ENCODE results near the gene UGGT1. TPM values are rescaled to one million over a fixed set of nuclear protein-coding genes. Genes with fewer than 3 reads are reported as not detected.

UGGT1 gene
- total RNA-seq, 1 experiment from 2014 or later, result 77.5 TPM

GRCh38 chr2:128139624-128140023, 48.6 kb downstream of the UGGT1 start:
- no peak overlapping the region for H3K4me3 Mint-ChIP-seq (ENCODE audit: unreplicated experiment)
- Histone ChIP-seq H3K4me1 (no peaks in the 10 kb centered on the region), H3K36me3 (ENCODE audit: control insufficient read depth, insufficient read depth, low read length) (peaks cover 2% of the 10 kb centered on the region), H3K9me3 (no peaks in the 10 kb centered on the region), H3K27me3 (replicated peaks; ENCODE audit: control insufficient read depth, insufficient read depth, low read length) (no peaks in the 10 kb centered on the region), H3K4me3 (ENCODE audit: low read depth, low read length) (no peak overlapping the region)
- no peak for DNase-seq
- CTCF ChIA-PET, result no interaction called here
- no peaks in the 10 kb centered on the region for H3K4me1 Mint-ChIP-seq (ENCODE audit: low read depth, unreplicated experiment)
- TF ChIP-seq, protein P1, sequence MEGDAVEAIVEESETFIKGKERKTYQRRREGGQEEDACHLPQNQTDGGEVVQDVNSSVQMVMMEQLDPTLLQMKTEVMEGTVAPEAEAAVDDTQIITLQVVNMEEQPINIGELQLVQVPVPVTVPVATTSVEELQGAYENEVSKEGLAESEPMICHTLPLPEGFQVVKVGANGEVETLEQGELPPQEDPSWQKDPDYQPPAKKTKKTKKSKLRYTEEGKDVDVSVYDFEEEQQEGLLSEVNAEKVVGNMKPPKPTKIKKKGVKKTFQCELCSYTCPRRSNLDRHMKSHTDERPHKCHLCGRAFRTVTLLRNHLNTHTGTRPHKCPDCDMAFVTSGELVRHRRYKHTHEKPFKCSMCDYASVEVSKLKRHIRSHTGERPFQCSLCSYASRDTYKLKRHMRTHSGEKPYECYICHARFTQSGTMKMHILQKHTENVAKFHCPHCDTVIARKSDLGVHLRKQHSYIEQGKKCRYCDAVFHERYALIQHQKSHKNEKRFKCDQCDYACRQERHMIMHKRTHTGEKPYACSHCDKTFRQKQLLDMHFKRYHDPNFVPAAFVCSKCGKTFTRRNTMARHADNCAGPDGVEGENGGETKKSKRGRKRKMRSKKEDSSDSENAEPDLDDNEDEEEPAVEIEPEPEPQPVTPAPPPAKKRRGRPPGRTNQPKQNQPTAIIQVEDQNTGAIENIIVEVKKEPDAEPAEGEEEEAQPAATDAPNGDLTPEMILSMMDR (IDR thresholded peaks at IDR 0.05; ENCODE audit: insufficient read depth in 1 of 2, low read depth in 1 of 2, low read length in 1 of 2, severe bottlenecking in 1 of 2, unreplicated experiment in 1 of 2), result no peak
- H3K36me3 Mint-ChIP-seq (ENCODE audit: insufficient read depth, unreplicated experiment), result peaks cover 41% of the 10 kb centered on the region
- no peaks in the 10 kb centered on the region for H3K9me3 Mint-ChIP-seq (ENCODE audit: unreplicated experiment)
- intact Hi-C loops (cut with micrococcal nuclease; ENCODE audit: unreplicated experiment), result no loop called here
- H3K27ac Mint-ChIP-seq (ENCODE audit: unreplicated experiment), result no peak overlapping the region
- no peaks in the 10 kb centered on the region for H3K27me3 Mint-ChIP-seq (ENCODE audit: insufficient read depth, unreplicated experiment)
- BruUV-seq (replicated peaks), result no TSS peak
- POLR2A ChIA-PET, result no interaction called here

DNA sequence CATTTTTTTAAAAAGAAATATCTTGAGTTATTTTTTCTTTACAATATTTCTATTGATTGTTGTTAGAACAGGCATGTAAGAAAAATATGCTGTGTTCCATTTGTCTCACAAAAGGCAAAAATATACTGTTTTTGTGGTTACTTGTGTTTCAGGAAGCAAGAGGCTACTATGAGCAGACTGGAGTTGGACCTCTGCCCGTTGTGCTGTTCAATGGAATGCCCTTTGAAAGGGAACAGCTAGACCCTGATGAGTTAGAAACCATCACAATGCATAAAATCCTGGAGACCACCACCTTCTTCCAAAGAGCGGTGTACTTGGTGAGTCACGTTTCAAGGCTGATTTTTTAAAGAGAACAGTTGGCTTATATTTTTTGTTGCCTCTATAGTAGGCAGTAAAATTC, 54.7 kb downstream of the UGGT1 start:
- Mint-ChIP-seq H3K36me3 (ENCODE audit: insufficient read depth, unreplicated experiment) (peaks cover 57% of the 10 kb centered on the region), H3K27me3 (ENCODE audit: insufficient read depth, unreplicated experiment) (no peaks in the 10 kb centered on the region), H3K4me1 (ENCODE audit: low read depth, unreplicated experiment) (no peaks in the 10 kb centered on the region), H3K4me3 (ENCODE audit: unreplicated experiment) (no peak overlapping the region), H3K27ac (ENCODE audit: unreplicated experiment) (no peak overlapping the region), H3K9me3 (ENCODE audit: unreplicated experiment) (no peaks in the 10 kb centered on the region)
- intact Hi-C loops (cut with micrococcal nuclease; ENCODE audit: unreplicated experiment), result no loop called here
- BruUV-seq (replicated peaks), result no TSS peak
- Histone ChIP-seq H3K27me3 (replicated peaks; ENCODE audit: control insufficient read depth, insufficient read depth, low read length) (no peaks in the 10 kb centered on the region), H3K9me3 (no peaks in the 10 kb centered on the region), H3K4me1 (no peaks in the 10 kb centered on the region), H3K36me3 (ENCODE audit: control insufficient read depth, insufficient read depth, low read length) (no peaks in the 10 kb centered on the region), H3K4me3 (ENCODE audit: low read depth, low read length) (no peak overlapping the region)
- TF ChIP-seq, protein P1 (IDR thresholded peaks at IDR 0.05; ENCODE audit: insufficient read depth in 1 of 2, low read depth in 1 of 2, low read length in 1 of 2, severe bottlenecking in 1 of 2, unreplicated experiment in 1 of 2), result no peak
- DNase-seq, result no peak
- CTCF ChIA-PET, result no interaction called here
- POLR2A ChIA-PET, result no interaction called here

- peaks cover 49% of the 10 kb centered on the region for H3K36me3 Mint-ChIP-seq (ENCODE audit: insufficient read depth, unreplicated experiment)
- H3K27ac Mint-ChIP-seq (ENCODE audit: unreplicated experiment), result no peak overlapping the region
- Histone ChIP-seq H3K9me3 (no peaks in the 10 kb centered on the region), H3K36me3 (ENCODE audit: control insufficient read depth, insufficient read depth, low read length) (peaks cover 2% of the 10 kb centered on the region; the same call in 1 of the 2 replicates), H3K4me1 (no peaks in the 10 kb centered on the region), H3K27me3 (replicated peaks; ENCODE audit: control insufficient read depth, insufficient read depth, low read length) (no peaks in the 10 kb centered on the region), H3K4me3 (ENCODE audit: low read depth, low read length) (no peak overlapping the region)
- H3K27me3 Mint-ChIP-seq (ENCODE audit: insufficient read depth, unreplicated experiment), result no peaks in the 10 kb centered on the region
- no peaks in the 10 kb centered on the region for H3K9me3 Mint-ChIP-seq (ENCODE audit: unreplicated experiment)
- TF ChIP-seq, protein P1 (IDR thresholded peaks at IDR 0.05; ENCODE audit: insufficient read depth in 1 of 2, low read depth in 1 of 2, low read length in 1 of 2, severe bottlenecking in 1 of 2, unreplicated experiment in 1 of 2), result no peak
- H3K4me1 Mint-ChIP-seq (ENCODE audit: low read depth, unreplicated experiment), result no peaks in the 10 kb centered on the region
- BruUV-seq (replicated peaks), result no TSS peak
- no peak for DNase-seq
- no peak overlapping the region for H3K4me3 Mint-ChIP-seq (ENCODE audit: unreplicated experiment)
- ChIA-PET POLR2A (no interaction called here), CTCF (no interaction called here)
- intact Hi-C loops (cut with micrococcal nuclease; ENCODE audit: unreplicated experiment), result loop anchor here (1.0 kb wide), 1 partner anchor 12 kb away; no protein-coding TSS in a partner anchor
Observed at GRCh38 chr2:128153786-128154185, 62.8 kb downstream of the UGGT1 start.
